ENCODE results near the gene NME4. TPM values are rescaled to one million over a fixed set of nuclear protein-coding genes. Genes with fewer than 3 reads are reported as not detected.

NME4 gene
- 40.1 TPM for total RNA-seq

DNA sequence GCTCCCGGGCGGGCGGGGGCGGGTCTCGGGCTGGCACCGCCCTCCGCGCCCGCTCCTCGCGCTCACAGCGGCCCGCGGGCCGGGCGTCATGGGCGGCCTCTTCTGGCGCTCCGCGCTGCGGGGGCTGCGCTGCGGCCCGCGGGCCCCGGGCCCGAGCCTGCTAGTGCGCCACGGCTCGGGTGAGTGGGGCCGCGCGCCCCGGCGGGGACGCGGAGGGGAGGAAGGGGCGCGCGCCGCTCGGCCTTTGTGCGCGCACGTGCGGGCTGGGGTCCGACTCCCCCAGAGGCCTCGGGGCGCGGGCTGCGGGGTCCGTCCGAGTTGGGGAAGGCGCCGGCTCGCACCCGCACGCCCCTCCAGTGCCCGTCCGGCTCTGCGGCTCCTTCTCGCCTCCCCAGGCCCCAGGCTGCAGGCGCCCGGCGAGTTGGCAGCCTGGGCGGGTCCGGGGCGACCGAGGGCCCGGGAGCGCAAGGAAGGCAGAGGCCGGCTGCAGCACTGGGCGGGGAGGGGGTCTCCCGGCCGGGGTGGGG is at the start of gene NME4:
TSS of gene NME4 (plus strand) at position 65 of the 527 bp plus-strand sequence. CDS start at position 89, 24 bp downstream.

DNA sequence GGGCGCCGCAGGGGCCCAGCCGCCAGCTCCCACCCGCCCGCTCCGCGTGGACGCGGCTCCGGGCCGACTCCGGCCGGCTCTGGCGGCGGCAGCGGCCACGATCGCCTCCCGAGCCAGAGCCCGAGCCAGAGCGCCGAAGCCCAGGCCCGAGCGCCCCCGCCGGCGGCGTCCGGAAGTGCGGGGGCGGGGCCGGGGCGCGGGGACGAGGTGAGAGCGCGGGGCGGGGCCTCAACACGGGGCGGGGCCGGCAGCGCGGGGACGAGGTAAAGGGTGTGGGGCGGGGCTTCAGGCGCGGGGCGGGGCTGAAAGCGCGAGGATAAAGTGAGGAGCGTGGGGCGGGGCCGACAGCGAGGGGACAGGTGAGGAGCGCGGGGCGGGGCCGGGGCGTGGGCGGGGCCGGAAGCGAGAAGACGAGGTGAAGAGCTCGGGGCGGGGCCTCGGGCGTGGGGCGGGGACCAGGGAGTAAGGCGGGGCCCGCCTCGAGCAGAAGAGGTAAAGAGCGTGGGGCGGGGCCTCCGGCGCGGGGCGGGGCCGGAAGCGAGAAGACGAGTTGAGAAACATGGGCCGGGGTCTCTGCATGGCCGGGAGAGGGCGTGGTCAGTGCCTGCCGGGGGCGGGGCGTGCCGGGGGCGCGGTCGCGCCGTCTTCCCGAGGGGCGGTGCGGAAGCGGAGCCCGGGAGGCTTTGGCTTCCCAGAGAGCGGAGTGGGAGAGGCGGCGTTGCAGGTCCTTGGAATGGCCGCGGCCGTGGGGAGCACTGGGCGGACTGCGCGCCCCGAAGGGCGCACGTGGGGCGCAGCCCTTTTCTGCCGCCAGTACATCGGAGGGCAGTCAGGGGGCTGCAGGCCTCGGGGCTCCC is 44.2 kb upstream of the NME4 start, which contains the start of gene AXIN1:
TSS of gene AXIN1 (minus strand) at position 177 of the 857 bp plus-strand sequence. CDS start 5,698 bp downstream, outside the sequence.

DNA sequence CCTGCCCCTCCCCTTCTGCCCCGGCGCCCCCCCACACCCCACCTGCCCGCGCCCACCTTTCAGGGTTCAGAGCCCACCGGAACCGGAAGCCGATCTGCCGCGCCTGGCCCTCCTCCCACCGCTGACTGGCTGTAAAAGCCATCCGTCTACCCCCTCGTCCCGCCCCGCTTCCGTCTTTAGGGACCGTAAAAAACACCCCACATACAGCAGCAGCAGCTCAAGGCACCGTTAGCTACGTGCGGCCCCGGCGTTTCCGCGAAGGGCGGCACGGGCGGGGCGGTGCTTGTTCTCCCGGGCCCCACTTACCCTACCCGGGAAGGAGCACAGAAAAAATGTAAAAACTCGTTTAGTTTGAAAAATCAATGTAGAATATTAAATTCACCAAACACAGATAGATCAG is 26.6 kb upstream of the NME4 start, which contains the start of gene MRPL28:
TSS of gene MRPL28 (minus strand) at position 96 of the 400 bp plus-strand sequence. CDS start 320 bp downstream, outside the sequence.

DNA sequence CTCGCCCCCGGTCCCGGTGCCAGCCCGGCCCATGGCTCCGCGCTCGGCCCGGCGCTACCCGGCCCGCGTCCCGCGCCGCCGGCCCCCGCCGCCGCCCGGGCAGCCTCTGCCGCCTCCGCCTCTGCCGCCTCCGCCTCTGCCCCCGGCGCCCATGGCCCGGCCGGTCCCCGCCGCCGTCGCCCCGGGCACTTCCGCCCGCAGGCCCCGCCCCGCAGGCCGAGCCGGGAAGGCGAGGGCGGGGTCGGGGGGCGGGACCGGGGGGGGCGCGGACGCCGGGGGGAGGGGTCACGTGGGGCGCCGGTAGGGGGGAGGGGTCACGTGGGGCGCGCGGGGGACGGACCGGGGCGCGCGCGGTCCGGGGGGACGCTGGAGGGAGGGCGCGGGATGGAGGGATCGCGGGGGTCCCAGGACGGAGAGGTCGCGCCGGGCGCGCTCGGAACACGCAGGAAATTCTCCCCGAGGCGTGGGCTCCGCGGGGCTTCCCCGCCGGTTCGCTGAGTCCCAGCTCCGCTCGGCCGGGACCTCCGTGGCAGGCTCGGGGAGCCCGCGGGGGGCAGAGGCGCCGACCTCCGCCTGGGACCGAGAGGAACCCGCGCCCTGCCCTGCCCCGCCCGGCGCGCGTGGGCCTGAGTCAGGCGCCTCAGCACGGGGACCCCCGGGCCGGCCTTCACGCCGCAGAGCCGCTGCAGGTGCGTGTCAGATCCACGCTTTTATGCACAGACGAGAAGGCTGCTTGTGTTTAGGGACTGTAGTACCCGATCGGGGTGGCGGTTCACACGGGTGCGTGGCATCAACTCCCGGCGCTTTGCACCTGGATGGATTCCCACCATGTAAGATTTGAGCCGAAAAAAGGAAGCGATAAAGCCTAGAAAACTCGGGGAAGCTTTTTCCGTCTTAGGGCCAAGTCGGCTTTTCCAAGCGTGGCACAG is 14.9 kb upstream of the NME4 start, which contains the start of gene PGAP6:
TSS of gene PGAP6 (minus strand) at position 190 of the 929 bp plus-strand sequence. CDS start at position 33, 157 bp downstream.

DNA sequence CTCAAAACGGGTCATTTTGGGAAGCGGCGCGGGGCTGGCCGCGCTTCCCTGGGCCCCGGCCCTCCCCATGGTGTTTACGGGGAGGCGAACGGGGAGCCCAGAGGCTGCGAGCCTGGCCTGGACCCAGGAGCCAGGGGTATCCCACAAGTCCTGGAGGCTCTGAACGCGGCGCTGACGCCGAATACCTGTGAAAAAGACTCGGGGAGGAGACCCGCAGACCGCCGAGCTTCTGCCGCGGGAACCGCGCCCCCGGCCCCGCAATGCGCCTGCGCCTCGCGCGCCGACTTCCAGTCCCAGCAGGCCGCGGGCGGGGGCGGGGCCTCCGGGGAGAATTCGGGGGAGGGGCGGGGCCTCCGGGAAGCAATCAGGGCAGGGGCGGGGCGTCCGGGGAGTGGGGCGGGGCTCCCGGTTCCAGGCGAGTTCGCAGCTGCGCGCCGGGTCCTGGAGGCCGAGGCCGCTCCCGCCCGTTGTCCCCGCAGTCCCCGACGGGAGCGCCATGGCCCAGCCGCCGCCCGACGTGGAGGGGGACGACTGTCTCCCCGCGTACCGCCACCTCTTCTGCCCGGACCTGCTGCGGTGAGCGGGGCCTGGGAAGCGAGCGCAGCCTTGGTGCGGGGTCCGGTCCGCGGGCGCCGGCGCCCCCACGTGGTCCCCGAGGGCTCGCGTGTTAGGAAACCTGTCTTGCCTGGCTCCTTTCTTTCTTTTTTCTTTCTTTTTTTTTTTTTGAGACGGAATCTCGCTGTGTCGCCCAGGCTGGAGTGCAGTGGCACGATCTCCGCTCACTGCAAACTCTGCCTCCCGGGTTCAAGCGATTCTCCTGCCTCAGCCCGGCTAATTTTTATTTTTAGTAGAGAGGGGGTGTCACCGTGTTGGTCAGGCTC is 4.7 kb downstream of the NME4 start, which contains the start of gene DECR2:
TSS of gene DECR2 (plus strand) at position 418 of the 881 bp plus-strand sequence. CDS start at position 497, 79 bp downstream.

DNA sequence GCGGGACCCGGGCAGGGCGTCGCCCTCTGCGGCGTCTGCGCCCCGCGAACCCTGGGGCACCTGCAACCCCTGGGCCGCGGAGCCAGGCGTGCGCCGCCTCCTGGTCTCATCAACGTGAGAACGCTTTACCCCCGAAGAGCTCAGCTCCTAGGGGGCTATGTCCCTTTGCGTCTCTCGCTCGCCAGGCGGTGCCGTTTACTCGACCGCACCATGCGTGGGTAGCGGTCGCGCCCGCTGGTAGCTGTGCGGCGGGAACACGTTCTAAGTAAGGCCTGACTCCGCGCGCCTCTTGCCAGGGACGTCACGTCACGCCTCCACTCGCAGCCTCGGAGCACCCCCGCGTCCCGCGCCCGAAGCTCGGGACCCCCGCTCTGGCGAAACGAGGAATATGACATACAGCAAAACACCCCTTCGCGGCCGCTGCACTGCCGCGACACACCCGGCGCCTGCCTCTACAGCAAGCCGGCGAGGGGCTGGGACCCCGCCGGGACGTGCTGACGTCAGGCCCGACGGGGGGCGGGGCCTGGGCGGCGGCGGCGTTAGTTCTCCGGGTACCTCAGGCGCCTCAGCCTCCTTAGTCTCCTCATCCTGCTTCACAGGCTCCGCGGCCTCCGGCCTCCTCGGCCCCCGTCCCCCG is 28.2 kb downstream of the NME4 start, which contains the start of gene RAB11FIP3:
TSS of gene RAB11FIP3 (plus strand) at position 568 of the 637 bp plus-strand sequence. CDS start 358 bp downstream, outside the sequence.

Small RNA genes lying within 50 kb of the gene (small RNA-seq; reads per million reads assigned to genes)
- not detected for gene RF00019 (ENCODE audit: low replicate concordance)

Other genes starting within 250 kb of the NME4 start
- gene HBZ, start 244.6 kb upstream of the NME4 start, total RNA-seq = 38.7 TPM
- 135 TPM for gene HBM, start 231.2 kb upstream of the NME4 start, total RNA-seq
- gene HBA2, start 224.3 kb upstream of the NME4 start, total RNA-seq = 14,996 TPM
- 5,051 TPM for gene HBA1, start 220.5 kb upstream of the NME4 start, total RNA-seq
- gene HBQ1, start 216.7 kb upstream of the NME4 start, total RNA-seq = 6.5 TPM
- 93.1 TPM for gene LUC7L, start 167.8 kb upstream of the NME4 start, total RNA-seq
- 70.0 TPM for gene FAM234A, start 162.4 kb upstream of the NME4 start, total RNA-seq
- 4.9 TPM for gene RGS11, start 121.3 kb upstream of the NME4 start, total RNA-seq
- 1.6 TPM for gene ARHGDIG, start 116.6 kb upstream of the NME4 start, total RNA-seq
- 0.47 TPM for gene PDIA2, start 114.0 kb upstream of the NME4 start, total RNA-seq
- 14.8 TPM for gene AXIN1, start 44.5 kb upstream of the NME4 start, total RNA-seq
- 45.5 TPM for gene MRPL28, start 26.7 kb upstream of the NME4 start, total RNA-seq
- gene PGAP6, start 15.2 kb upstream of the NME4 start, total RNA-seq = 54.2 TPM
- gene DECR2, start 4.7 kb downstream of the NME4 start, total RNA-seq = 22.0 TPM
- 108 TPM for gene RAB11FIP3, start 28.4 kb downstream of the NME4 start, total RNA-seq
- gene CAPN15, start 130.5 kb downstream of the NME4 start, total RNA-seq = 37.6 TPM
- 9.4 TPM for gene PRR35, start 163.2 kb downstream of the NME4 start, total RNA-seq
- 18.0 TPM for gene NHLRC4, start 169.8 kb downstream of the NME4 start, total RNA-seq
- gene PIGQ, start 172.8 kb downstream of the NME4 start, total RNA-seq = 76.1 TPM
- 24.2 TPM for gene RAB40C, start 192.9 kb downstream of the NME4 start, total RNA-seq
- gene WFIKKN1, start 233.8 kb downstream of the NME4 start, total RNA-seq = 1.8 TPM
- gene METTL26, start 239.1 kb downstream of the NME4 start, total RNA-seq = 91.8 TPM
- gene MCRIP2, start 244.6 kb downstream of the NME4 start, total RNA-seq = 23.1 TPM

Data from metanephros (tissue), 2 donors.